NOMO-1 (cell line): ENCODE results near the gene HES7.
A peak's percentile ranks its signal among the peaks of the same experiment; 100 is the strongest.

Experiments used
- DNase-seq, 2 experiments: peaks; one replicate each; lab custom pipeline; 2025; ENCODE audit not compliant: unreplicated experiment in 2 of 2; lab: John Stamatoyannopoulos, UW

HES7 gene

DNA sequence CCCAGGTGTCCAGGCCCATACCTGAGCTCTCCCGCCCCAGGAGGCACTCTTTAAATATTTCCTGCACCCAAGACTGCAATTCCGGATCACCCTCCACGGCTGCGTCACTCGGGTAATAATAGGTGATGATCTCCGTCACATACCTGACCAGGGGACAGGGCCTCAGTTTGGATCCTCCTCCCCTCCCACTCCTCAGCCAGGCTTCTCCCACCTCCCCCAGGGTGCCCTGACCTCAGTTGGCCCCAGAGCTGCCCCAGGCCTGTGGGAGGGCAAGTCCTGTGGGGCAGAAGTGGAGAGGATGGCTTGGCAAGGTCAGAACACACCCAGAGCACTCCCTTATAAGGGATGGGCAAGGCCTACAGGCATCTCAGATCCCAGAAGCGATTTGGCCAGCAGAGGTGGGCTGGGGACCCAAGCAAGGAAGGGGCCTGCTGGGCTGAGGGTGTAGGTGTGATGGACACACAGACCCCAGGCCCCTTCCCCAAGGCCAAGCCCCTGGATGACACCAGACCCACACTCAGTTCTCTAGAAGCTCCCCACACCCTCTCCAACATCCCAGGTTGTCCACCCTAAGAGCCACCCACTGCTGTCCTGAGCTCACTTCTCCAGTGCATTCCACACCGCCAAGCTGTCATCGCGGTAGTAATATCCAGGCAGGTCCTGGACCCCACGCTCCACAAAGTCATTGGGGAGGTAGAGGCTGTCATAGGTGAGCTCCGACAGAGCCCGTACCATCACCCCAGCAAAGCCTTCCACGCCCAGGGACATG is 48.1 kb downstream of the HES7 start:
- DNase-seq: no peak

DNA sequence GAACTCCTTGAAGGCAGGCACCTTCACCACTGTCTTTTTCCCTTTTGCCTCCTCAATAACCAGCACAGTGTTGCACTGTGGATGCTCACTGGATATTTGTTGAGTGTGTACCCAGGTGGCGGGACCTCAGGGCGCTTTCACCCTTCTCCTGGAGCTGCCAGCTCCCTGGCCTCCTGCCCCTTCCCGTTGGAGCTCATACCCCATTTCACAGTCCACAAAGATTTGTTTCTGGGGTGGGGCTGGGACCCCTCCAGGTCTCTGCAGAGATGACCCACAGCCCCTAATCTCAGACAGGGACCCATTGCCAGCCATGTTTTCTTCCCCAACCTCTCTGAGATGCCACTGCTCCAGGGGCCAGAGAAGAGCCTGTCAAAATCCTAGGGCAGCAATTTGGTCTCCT is 48.8 kb downstream of the HES7 start:
- no peak for DNase-seq

DNA sequence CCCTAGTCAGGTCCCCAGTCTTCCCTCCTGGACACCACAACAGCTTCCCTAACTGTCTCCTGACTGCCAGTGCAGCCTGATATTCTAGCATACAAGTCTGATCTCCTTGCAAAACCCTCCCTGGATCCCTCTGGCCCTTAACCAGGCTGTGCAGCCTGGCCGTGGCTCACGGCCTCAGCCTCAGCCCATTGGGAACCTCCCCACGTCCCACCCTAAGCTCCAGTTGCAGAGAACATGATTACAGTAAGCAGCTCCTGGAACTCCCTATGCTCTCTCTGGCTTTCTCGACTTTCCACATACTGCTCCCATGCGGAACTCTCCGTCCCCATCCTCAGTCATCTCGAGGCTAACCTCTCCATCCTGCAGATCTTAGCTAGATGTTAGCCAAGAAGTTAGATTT is 49.4 kb downstream of the HES7 start:
- DNase-seq: no peak

GRCh38 chr17:8073627-8074484 is 50.0 kb downstream of the HES7 start:
- DNase-seq: peak; percentile 57 to 76

GRCh38 chr17:8072729-8073461 is 51.0 kb downstream of the HES7 start:
- no peak for DNase-seq

DNA sequence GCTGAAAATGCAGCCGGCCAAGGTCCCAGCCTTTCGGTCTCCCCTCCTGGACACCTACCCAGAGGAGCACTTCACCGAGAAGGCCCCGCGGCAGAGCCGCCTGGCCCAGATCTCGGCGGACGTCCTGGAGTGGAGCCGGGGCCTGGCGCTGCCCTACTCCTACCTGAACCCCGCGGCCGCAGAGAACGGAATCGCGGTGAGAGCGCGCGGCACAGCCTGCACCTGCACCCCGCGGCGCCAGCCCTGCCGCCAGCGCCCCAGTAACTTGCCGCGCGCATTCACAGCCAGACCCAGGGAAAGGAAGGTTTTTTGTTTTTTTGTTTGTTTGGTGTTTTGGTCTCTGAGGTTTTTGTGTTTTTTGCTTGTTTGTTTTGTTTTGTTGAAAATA is 51.6 kb downstream of the HES7 start:
- no peak for DNase-seq

DNA sequence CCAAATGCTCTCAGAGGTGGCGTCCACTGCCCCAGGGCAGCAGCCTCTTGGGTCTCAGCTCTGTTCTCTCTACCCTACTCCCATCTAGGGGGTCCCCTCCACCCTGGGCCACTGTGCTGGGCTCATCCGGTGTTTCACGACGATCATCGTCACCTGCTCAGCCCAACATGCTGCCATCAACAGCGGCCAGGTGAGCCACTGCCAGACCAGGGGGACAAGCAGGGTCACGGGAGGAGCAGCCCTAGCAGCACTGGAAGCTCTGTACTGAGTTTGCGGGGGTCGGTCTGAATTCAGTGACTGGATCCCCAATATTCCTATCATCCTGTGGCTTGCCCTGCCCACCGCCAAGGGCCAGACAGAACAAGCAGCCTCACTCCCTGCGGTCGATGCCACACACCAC is 52.4 kb downstream of the HES7 start:
- DNase-seq: no peak
